NT2/D1 (cell line): Measurements from ENCODE around the gene ADGRA3.

Experiments
- DNase-seq: peaks from one replicate; pipeline ENCODE4 v3.0.0-alpha.2; 2011; ENCODE audit warnings: low read depth, low spot score
- H3K27me3 ChIP-seq: 2 replicates; pipeline ENCODE4 v1.6.0; 2011; ENCODE audit warnings: mild to moderate bottlenecking; ENCODE audit not compliant: insufficient read length, insufficient read depth
- H3K36me3 ChIP-seq: 2 replicates; pipeline ENCODE4 v1.6.1; 2011; ENCODE audit warnings: mild to moderate bottlenecking, low read length, mixed read lengths; ENCODE audit not compliant: insufficient read depth, insufficient read length
- H3K4me1 ChIP-seq: 2 replicates; pipeline ENCODE4 v1.5.1; 2011; ENCODE audit not compliant: insufficient read depth, insufficient read length
- H3K4me3 ChIP-seq: 2 replicates; pipeline ENCODE4 v1.5.1; 2011; ENCODE audit warnings: low read depth; ENCODE audit not compliant: insufficient read length
- H3K9ac ChIP-seq: 2 replicates; pipeline ENCODE4 v1.6.0; 2011; ENCODE audit warnings: low read depth; ENCODE audit not compliant: insufficient read length
- H3K9me3 ChIP-seq: 2 replicates; pipeline ENCODE4 v1.5.1; 2011; ENCODE audit warnings: mild to moderate bottlenecking, low read length; ENCODE audit not compliant: insufficient read depth
- SUZ12 ChIP-seq: IDR thresholded peaks from 2 replicates; pipeline ENCODE4 v1.6.1; 2011; ENCODE audit not compliant: insufficient read length, insufficient read depth; ENCODE audit errors: extremely low read depth
- YY1 ChIP-seq: IDR thresholded peaks from 2 replicates; pipeline ENCODE4 v1.6.1; 2011; ENCODE audit not compliant: insufficient read length, insufficient read depth
- ZNF274 ChIP-seq: IDR thresholded peaks from 2 replicates; pipeline ENCODE4 v1.6.1; 2011; ENCODE audit warnings: mild to moderate bottlenecking, low read depth, low read length

Gene ADGRA3

DNA sequence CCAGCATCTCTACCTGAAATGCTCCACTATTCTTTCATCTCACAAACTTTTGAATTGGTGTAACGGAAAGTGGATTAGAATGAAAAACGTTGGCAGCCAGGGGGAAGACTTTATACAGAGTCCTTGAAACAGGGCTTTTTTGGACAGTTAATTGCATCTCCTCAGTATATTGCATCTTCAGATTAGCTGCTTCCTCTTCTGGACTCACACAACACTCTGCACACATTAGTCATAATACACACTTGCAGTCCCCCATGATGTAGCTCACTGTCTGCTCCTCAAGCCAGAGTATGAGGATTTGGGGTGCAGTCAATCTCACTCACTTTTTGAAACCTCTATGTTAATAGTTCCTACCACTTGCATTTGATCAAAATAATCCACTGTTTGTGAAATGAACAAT, 101.0 kb downstream of the ADGRA3 start:
- DNase-seq = no peak
- TF ChIP-seq SUZ12 (no peak), ZNF274 (no peak)
- H3K9ac ChIP-seq = no peak overlapping the region
- no peaks in the 10 kb centered on the region for H3K9me3 ChIP-seq
- H3K36me3 ChIP-seq = peaks cover 32% of the 10 kb centered on the region
- no peaks in the 10 kb centered on the region for H3K4me1 ChIP-seq
- H3K27me3 ChIP-seq = no peaks in the 10 kb centered on the region
- no peak overlapping the region for H3K4me3 ChIP-seq

DNA sequence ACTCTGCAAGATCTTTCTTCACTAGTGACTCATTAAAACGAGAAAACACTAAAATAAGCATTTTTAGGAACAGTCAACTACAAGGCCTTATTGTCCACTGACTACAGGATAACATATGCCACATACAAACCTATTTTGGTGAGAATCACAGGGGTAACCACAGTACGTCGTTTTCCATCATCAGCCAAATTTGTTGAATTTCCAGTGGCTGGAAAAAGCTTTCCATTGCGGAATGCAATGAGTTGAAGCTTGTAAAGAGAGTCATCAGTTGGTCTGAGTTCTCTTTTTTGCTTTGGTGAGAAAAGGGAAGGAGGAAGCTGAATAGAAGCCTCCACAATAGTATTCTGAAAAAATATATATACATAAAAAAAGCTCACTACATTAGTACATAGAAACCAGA, 102.4 kb downstream of the ADGRA3 start:
- H3K4me3 ChIP-seq = no peak overlapping the region
- no peak for DNase-seq
- no peaks in the 10 kb centered on the region for H3K4me1 ChIP-seq
- H3K36me3 ChIP-seq = peaks cover 25% of the 10 kb centered on the region
- no peak overlapping the region for H3K9ac ChIP-seq
- H3K27me3 ChIP-seq = no peaks in the 10 kb centered on the region
- TF ChIP-seq SUZ12 = no peak
- no peak for TF ChIP-seq ZNF274
- no peak for TF ChIP-seq YY1
- no peaks in the 10 kb centered on the region for H3K9me3 ChIP-seq

- Histone ChIP-seq H3K9ac (no peak overlapping the region), H3K27me3 (no peaks in the 10 kb centered on the region), H3K4me3 (no peak overlapping the region), H3K4me1 (no peaks in the 10 kb centered on the region), H3K9me3 (no peaks in the 10 kb centered on the region), H3K36me3 (peaks cover 23% of the 10 kb centered on the region)
- DNase-seq = no peak
- no peak for TF ChIP-seq SUZ12
- no peak for TF ChIP-seq YY1
- no peak for TF ChIP-seq ZNF274
These were observed 103.9 kb downstream of the ADGRA3 start for GRCh38 chr4:22412013-22412412.

GRCh38 chr4:22410645-22411247, 105.1 kb downstream of the ADGRA3 start:
- Histone ChIP-seq H3K4me3 (no peak overlapping the region), H3K36me3 (peaks cover 27% of the 10 kb centered on the region), H3K27me3 (no peaks in the 10 kb centered on the region), H3K9me3 (no peaks in the 10 kb centered on the region), H3K4me1 (no peaks in the 10 kb centered on the region), H3K9ac (no peak overlapping the region)
- DNase-seq = no peak
- TF ChIP-seq ZNF274 (no peak), SUZ12 (no peak), YY1 (no peak)

- TF ChIP-seq ZNF274 = no peak
- TF ChIP-seq YY1 = no peak
- no peak for TF ChIP-seq SUZ12
- H3K9ac ChIP-seq = no peak overlapping the region
- no peaks in the 10 kb centered on the region for H3K27me3 ChIP-seq
- H3K4me3 ChIP-seq = no peak overlapping the region
- no peak for DNase-seq
- H3K9me3 ChIP-seq = no peaks in the 10 kb centered on the region
- H3K36me3 ChIP-seq = peaks cover 24% of the 10 kb centered on the region
- H3K4me1 ChIP-seq = no peaks in the 10 kb centered on the region
These were observed 107.4 kb downstream of the ADGRA3 start for GRCh38 chr4:22408474-22408873.

DNA sequence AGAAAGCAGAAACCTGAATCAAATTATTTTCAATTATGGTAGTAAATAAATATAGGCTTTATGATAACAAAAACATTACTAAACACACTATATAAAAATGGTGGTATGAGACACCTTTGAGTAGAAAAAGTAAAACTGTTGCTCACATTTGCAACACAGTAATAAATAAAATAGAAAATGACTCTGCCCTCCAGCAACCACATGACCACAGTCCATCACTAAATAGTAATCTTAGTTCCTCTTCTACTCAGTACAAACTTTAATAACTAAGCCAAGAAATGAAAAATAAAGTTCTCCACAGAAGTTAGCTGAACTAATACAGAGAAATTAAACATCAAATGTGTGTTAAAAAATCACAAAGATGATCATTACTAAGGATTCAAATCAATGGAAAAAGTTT, 108.5 kb downstream of the ADGRA3 start:
- TF ChIP-seq SUZ12 = no peak
- TF ChIP-seq ZNF274 = no peak
- TF ChIP-seq YY1 = no peak

DNA sequence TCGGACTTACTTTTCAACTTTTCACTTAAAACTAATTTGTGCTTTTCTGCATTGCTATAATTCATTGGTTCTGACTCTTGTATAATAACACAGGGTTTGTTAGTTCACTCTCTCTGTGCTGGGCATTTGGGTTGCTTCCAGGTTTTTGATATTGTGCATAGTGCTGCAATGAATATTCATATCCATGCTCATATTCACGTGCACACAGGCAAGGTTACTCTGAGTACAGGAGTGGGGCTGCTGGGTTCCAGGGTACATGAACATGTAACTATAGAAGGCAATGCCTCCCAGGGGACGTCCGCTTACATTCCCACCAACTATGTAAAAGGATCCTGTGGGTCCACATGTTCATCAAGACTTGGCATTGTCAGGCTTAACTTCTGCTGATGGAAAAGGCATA, 117.2 kb downstream of the ADGRA3 start:
- no peak for DNase-seq
- no peak for TF ChIP-seq SUZ12
- TF ChIP-seq YY1 = no peak
- TF ChIP-seq ZNF274 = no peak
- no peak overlapping the region for H3K4me3 ChIP-seq
- no peaks in the 10 kb centered on the region for H3K4me1 ChIP-seq
- no peaks in the 10 kb centered on the region for H3K27me3 ChIP-seq
- no peak overlapping the region for H3K9ac ChIP-seq
- H3K36me3 ChIP-seq = peaks cover 30% of the 10 kb centered on the region
- H3K9me3 ChIP-seq = peaks cover 7% of the 10 kb centered on the region; the same call in 1 of the 2 replicates

More for the DNA sequence above, 108.5 kb downstream of the ADGRA3 start:
- Histone ChIP-seq H3K4me3 (no peak overlapping the region), H3K4me1 (no peaks in the 10 kb centered on the region), H3K36me3 (peaks cover 21% of the 10 kb centered on the region), H3K9me3 (no peaks in the 10 kb centered on the region), H3K27me3 (no peaks in the 10 kb centered on the region), H3K9ac (no peak overlapping the region)
- DNase-seq = no peak

DNA sequence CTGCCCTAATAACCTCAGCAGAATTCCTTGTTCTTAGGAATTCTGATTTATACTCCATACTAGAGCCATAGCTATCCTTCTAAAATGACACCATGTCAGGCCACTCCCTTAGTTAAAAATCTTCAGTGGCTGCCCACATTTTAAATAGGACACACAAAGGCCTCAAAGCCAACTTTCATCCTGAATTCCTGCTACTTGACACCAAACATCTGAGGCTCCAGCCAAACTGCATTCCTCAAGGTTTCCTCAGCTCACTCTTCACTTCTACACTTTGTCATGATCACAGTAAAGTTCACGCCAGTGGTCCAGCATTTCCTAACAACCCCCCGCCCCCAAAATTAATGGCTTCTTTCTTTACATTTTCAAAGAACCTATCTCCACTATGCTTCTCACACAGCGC, 124.3 kb downstream of the ADGRA3 start:
- Histone ChIP-seq H3K9ac (no peak overlapping the region), H3K36me3 (peaks cover 19% of the 10 kb centered on the region)
- no peak for DNase-seq

More for the DNA sequence above, 124.3 kb downstream of the ADGRA3 start:
- no peaks in the 10 kb centered on the region for H3K27me3 ChIP-seq
- H3K4me1 ChIP-seq = no peaks in the 10 kb centered on the region
- no peak for TF ChIP-seq SUZ12
- no peak for TF ChIP-seq YY1
- TF ChIP-seq ZNF274 = no peak
- H3K9me3 ChIP-seq = no peaks in the 10 kb centered on the region
- no peak overlapping the region for H3K4me3 ChIP-seq
